Measurements from ENCODE around the gene WNT16. TPM values are rescaled to one million over a fixed set of nuclear protein-coding genes. Genes with fewer than 3 reads are reported as not detected.
A peak's percentile ranks its signal among the peaks of the same experiment; 100 is the strongest.

The WNT16 gene
- total and polyA plus RNA-seq, 2 experiments from 2014 or later = 0.58 to 2.8 TPM

- H3K27ac ChIP-seq = no peak overlapping the region
- DNase-seq (ENCODE audit: low spot score) = peak; percentile 32
- H3K4me1 ChIP-seq (ENCODE audit: insufficient read depth) = peaks cover 6% of the 10 kb centered on the region
- H3K4me3 ChIP-seq = no peak overlapping the region
- WGBS (ENCODE audit: low lambda C conversion rate, missing lambda C conversion rate) = 73% methylated on average over 2 of the region's 2 CpGs
- H2AFZ ChIP-seq = no peak overlapping the region
- no peaks in the 10 kb centered on the region for H3K9me2 ChIP-seq (replicated peaks; ENCODE audit: insufficient read depth)
- no peaks in the 10 kb centered on the region for H3K36me3 ChIP-seq (replicated peaks; ENCODE audit: insufficient read depth, low read depth)
- H3K4me2 ChIP-seq = no peak overlapping the region
- peaks cover 5% of the 10 kb centered on the region for H3K79me2 ChIP-seq
- TF ChIP-seq EZH2 (IDR thresholded peaks at IDR 0.05; ENCODE audit: borderline replicate concordance) (no peak), CTCF (IDR thresholded peaks at IDR 0.05; ENCODE audit: poor library complexity) (peak; percentile 84), EZH2phosphoT487 (IDR thresholded peaks at IDR 0.05; ENCODE audit: low read depth, severe bottlenecking, unreplicated experiment) (no peak)
- H3K27me3 ChIP-seq = no peaks in the 10 kb centered on the region
- H3K9me3 ChIP-seq (ENCODE audit: low read depth) = no peaks in the 10 kb centered on the region
- H4K20me1 ChIP-seq (ENCODE audit: insufficient read depth, poor library complexity, severe bottlenecking) = no peaks in the 10 kb centered on the region
Measured at GRCh38 chr7:121366852-121367431, 38.1 kb downstream of the WNT16 start.

- H3K79me2 ChIP-seq = peaks cover 5% of the 10 kb centered on the region
- peaks cover 6% of the 10 kb centered on the region for H3K4me1 ChIP-seq (ENCODE audit: insufficient read depth)
- no peak overlapping the region for H2AFZ ChIP-seq
- TF ChIP-seq EZH2phosphoT487 (IDR thresholded peaks at IDR 0.05; ENCODE audit: low read depth, severe bottlenecking, unreplicated experiment) (no peak), EZH2 (IDR thresholded peaks at IDR 0.05; ENCODE audit: borderline replicate concordance) (no peak)
- 74% methylated on average over 2 of the region's 2 CpGs for WGBS (ENCODE audit: low lambda C conversion rate, missing lambda C conversion rate)
- H3K4me3 ChIP-seq = no peak overlapping the region
- H4K20me1 ChIP-seq (ENCODE audit: insufficient read depth, poor library complexity, severe bottlenecking) = no peaks in the 10 kb centered on the region
- H3K9me2 ChIP-seq (replicated peaks; ENCODE audit: insufficient read depth) = no peaks in the 10 kb centered on the region
- H3K36me3 ChIP-seq (replicated peaks; ENCODE audit: insufficient read depth, low read depth) = no peaks in the 10 kb centered on the region
- no peaks in the 10 kb centered on the region for H3K9me3 ChIP-seq (ENCODE audit: low read depth)
- peak overlapping the region; percentile 1 for H3K27ac ChIP-seq
- H3K27me3 ChIP-seq = no peaks in the 10 kb centered on the region
- H3K4me2 ChIP-seq = no peak overlapping the region
- DNase-seq (ENCODE audit: low spot score) = peak; percentile 34
Measured at GRCh38 chr7:121369462-121369861, 40.7 kb downstream of the WNT16 start.

GRCh38 chr7:121371367-121371766, 42.6 kb downstream of the WNT16 start:
- Histone ChIP-seq H3K9me2 (replicated peaks; ENCODE audit: insufficient read depth) (no peaks in the 10 kb centered on the region), H3K27ac (no peak overlapping the region), H3K9me3 (ENCODE audit: low read depth) (no peaks in the 10 kb centered on the region), H3K4me2 (no peak overlapping the region), H2AFZ (no peak overlapping the region), H3K79me2 (no peaks in the 10 kb centered on the region), H3K36me3 (replicated peaks; ENCODE audit: insufficient read depth, low read depth) (no peaks in the 10 kb centered on the region), H4K20me1 (ENCODE audit: insufficient read depth, poor library complexity, severe bottlenecking) (no peaks in the 10 kb centered on the region), H3K27me3 (no peaks in the 10 kb centered on the region), H3K4me3 (no peak overlapping the region), H3K4me1 (ENCODE audit: insufficient read depth) (peaks cover 6% of the 10 kb centered on the region)
- TF ChIP-seq EZH2 (IDR thresholded peaks at IDR 0.05; ENCODE audit: borderline replicate concordance) (no peak), EZH2phosphoT487 (IDR thresholded peaks at IDR 0.05; ENCODE audit: low read depth, severe bottlenecking, unreplicated experiment) (no peak), CTCF (IDR thresholded peaks at IDR 0.05; ENCODE audit: poor library complexity) (no peak)
- no peak for DNase-seq (ENCODE audit: low spot score)
- WGBS (ENCODE audit: low lambda C conversion rate, missing lambda C conversion rate) = 92% methylated on average over 1 of the region's 1 CpG

- TF ChIP-seq EZH2 (IDR thresholded peaks at IDR 0.05; ENCODE audit: borderline replicate concordance) = no peak
- no peak for TF ChIP-seq CTCF (IDR thresholded peaks at IDR 0.05; ENCODE audit: poor library complexity)
- no peak for TF ChIP-seq EZH2phosphoT487 (IDR thresholded peaks at IDR 0.05; ENCODE audit: low read depth, severe bottlenecking, unreplicated experiment)
- Histone ChIP-seq H3K4me2 (no peak overlapping the region), H3K79me2 (no peaks in the 10 kb centered on the region), H2AFZ (no peak overlapping the region), H4K20me1 (ENCODE audit: insufficient read depth, poor library complexity, severe bottlenecking) (no peaks in the 10 kb centered on the region), H3K9me2 (replicated peaks; ENCODE audit: insufficient read depth) (no peaks in the 10 kb centered on the region), H3K4me3 (no peak overlapping the region), H3K4me1 (ENCODE audit: insufficient read depth) (peaks cover 6% of the 10 kb centered on the region), H3K9me3 (ENCODE audit: low read depth) (no peaks in the 10 kb centered on the region), H3K27me3 (no peaks in the 10 kb centered on the region), H3K36me3 (replicated peaks; ENCODE audit: insufficient read depth, low read depth) (no peaks in the 10 kb centered on the region), H3K27ac (no peak overlapping the region)
- WGBS (ENCODE audit: low lambda C conversion rate, missing lambda C conversion rate) = 96% methylated on average over 2 of the region's 2 CpGs
- no peak for DNase-seq (ENCODE audit: low spot score)
Measured at GRCh38 chr7:121371883-121372282, 43.1 kb downstream of the WNT16 start.
